DMS114 treated with DMSO at 0.1 percent for 48 hours (cell line): ENCODE results near the gene KBTBD13.

Source experiments
- DNase-seq: peaks from one replicate; lab custom pipeline; 2025; ENCODE audit not compliant: unreplicated experiment; lab: John Stamatoyannopoulos, UW

Gene KBTBD13

GRCh38 chr15:65051266-65051665, 25.3 kb upstream of the KBTBD13 start:
- DNase-seq, result no peak

GRCh38 chr15:65052956-65053355, 23.6 kb upstream of the KBTBD13 start:
- no peak for DNase-seq

GRCh38 chr15:65054333-65055200, 22.0 kb upstream of the KBTBD13 start:
- DNase-seq, result peak; percentile 37

- DNase-seq, result no peak
Observed at GRCh38 chr15:65055201-65055870, 21.2 kb upstream of the KBTBD13 start.

- DNase-seq, result no peak
Observed at GRCh38 chr15:65056106-65056505, 20.4 kb upstream of the KBTBD13 start.

- no peak for DNase-seq
Observed at GRCh38 chr15:65056868-65057548, 19.5 kb upstream of the KBTBD13 start.

- DNase-seq, result no peak
Observed at GRCh38 chr15:65057549-65057940, 19.0 kb upstream of the KBTBD13 start.

- DNase-seq, result no peak
Observed at GRCh38 chr15:65058394-65059368, 17.9 kb upstream of the KBTBD13 start.

- DNase-seq, result no peak
Observed at GRCh38 chr15:65059369-65059750, 17.2 kb upstream of the KBTBD13 start.

- DNase-seq, result no peak
Observed at GRCh38 chr15:65059931-65060596, 16.5 kb upstream of the KBTBD13 start.

GRCh38 chr15:65060641-65061397, 15.7 kb upstream of the KBTBD13 start:
- DNase-seq, result no peak

- no peak for DNase-seq
Observed at GRCh38 chr15:65062061-65062460, 14.5 kb upstream of the KBTBD13 start.

- DNase-seq, result no peak
Observed at GRCh38 chr15:65062726-65063125, 13.8 kb upstream of the KBTBD13 start.

GRCh38 chr15:65066001-65066634, 10.4 kb upstream of the KBTBD13 start:
- no peak for DNase-seq

GRCh38 chr15:65066635-65067316, 9.8 kb upstream of the KBTBD13 start:
- DNase-seq, result no peak

- no peak for DNase-seq
Observed at GRCh38 chr15:65067317-65067644, 9.3 kb upstream of the KBTBD13 start.

GRCh38 chr15:65067645-65068402, 8.7 kb upstream of the KBTBD13 start, which contains the start of gene RASL12:
Gene RASL12 (minus strand): TSS chr15:65067991. CDS start chr15:65067835, 156 bp downstream.
- no peak for DNase-seq

GRCh38 chr15:65068403-65068788, 8.2 kb upstream of the KBTBD13 start:
- DNase-seq, result no peak
